MG63 (cell line): Measurements from ENCODE around the gene FNDC3B. TPM values are rescaled to one million over a fixed set of nuclear protein-coding genes. Genes with fewer than 3 reads are reported as not detected.
"Not testable (repeated sequence)": the region's sequence is repeated elsewhere in the genome, so short reads cannot be mapped to it uniquely, and the experiment has no call there.

Source experiments
- DNase-seq: peaks from one replicate; pipeline ENCODE4 v3.0.0-alpha.2; 2020
- H3K27me3 ChIP-seq: fragments of 250-450 bp; sonication (Bioruptor Pico); 2 replicates; pipeline ENCODE4 v1.5.1; 2020; ENCODE audit warnings: mild to moderate bottlenecking, moderate library complexity
- H3K36me3 ChIP-seq: fragments of 250-450 bp; sonication (Bioruptor Pico); 2 replicates; pipeline ENCODE4 v1.5.1; 2020; ENCODE audit warnings: mild to moderate bottlenecking, moderate library complexity
- H3K4me3 ChIP-seq: fragments of 250-450 bp; sonication (Bioruptor Pico); 2 replicates; pipeline ENCODE4 v1.5.1; 2020; ENCODE audit warnings: mild to moderate bottlenecking, moderate library complexity
- H3K9me3 ChIP-seq: fragments of 250-450 bp; sonication (Bioruptor Pico); 2 replicates; pipeline ENCODE4 v1.5.1; 2020; ENCODE audit warnings: mild to moderate bottlenecking, moderate library complexity
- total RNA-seq: library from RNA; depleted of rRNA; stranded (reverse); fragments of >200 nt; shearing (Covaris generic); gene quantifications from 2 replicates; pipeline ENCODE4 v1.2.3, GENCODE V29; 2014; ENCODE audit warnings: low replicate concordance

FNDC3B gene
- total RNA-seq, 1 experiment from 2014 or later, result 53.7 TPM

- Histone ChIP-seq H3K4me3 (no peak overlapping the region), H3K36me3 (peaks cover 30% of the 10 kb centered on the region), H3K27me3 (no peaks in the 10 kb centered on the region), H3K9me3 (no peaks in the 10 kb centered on the region)
- DNase-seq, result no peak
Measured at GRCh38 chr3:172235698-172236097, 196.3 kb downstream of the FNDC3B start.

DNA sequence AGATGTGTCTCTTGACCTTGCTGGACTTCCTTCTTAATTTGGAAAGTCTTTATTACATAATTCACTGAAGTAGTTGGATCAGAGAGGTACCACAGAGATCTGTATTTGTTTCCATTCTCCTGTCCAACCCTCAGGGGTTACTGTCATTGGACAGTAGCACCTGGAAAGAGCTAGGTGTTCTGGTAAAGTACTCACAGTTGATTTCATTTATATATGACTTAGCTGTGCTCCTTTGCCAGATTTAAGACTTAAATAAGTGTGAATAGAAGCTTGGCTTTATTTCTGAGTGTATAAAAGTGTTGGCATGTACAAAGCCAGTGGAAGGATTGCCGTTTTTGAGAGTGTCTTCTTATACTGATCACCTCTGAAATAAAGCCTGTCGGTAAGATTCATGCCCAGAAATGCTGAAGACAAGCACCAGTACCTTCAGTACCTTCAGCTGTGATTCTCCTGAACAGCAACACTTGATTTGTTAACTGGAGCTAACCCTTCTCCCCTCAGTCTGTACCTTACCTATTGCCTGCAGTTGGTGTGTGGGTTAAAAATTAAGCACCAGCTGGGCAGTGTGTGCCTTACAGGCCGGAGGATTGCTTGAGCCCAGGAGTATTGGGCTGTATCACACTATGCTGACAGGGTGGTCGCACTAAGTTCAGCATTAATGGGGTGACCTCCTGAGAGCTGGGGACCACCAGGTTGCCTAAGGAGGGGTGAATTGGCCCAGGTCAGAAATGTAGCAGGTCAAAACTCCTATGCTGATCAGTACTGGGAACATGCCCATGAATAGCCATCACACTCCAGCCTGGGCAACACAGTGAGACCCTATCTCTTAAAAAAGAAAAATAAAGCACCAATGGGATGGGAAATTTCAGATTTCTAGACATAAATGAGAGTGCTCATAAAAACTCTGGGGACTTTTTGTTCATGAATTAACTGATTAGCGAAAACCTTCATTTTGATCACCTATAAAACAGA, 197.7 kb downstream of the FNDC3B start:
- H3K27me3 ChIP-seq, result no peaks in the 10 kb centered on the region
- peaks cover 9% of the 10 kb centered on the region for H3K9me3 ChIP-seq
- DNase-seq, result no peak
- H3K4me3 ChIP-seq, result no peak overlapping the region
- peaks cover 37% of the 10 kb centered on the region for H3K36me3 ChIP-seq

- no peak for DNase-seq
- Histone ChIP-seq H3K36me3 (peaks cover 48% of the 10 kb centered on the region), H3K9me3 (peaks cover 9% of the 10 kb centered on the region), H3K27me3 (no peaks in the 10 kb centered on the region), H3K4me3 (no peak overlapping the region)
Measured at GRCh38 chr3:172238188-172238587, 198.8 kb downstream of the FNDC3B start.

GRCh38 chr3:172239218-172239790, 199.9 kb downstream of the FNDC3B start:
- Histone ChIP-seq H3K27me3 (no peaks in the 10 kb centered on the region), H3K9me3 (peaks cover 9% of the 10 kb centered on the region), H3K36me3 (peaks cover 56% of the 10 kb centered on the region), H3K4me3 (no peak overlapping the region)
- no peak for DNase-seq

GRCh38 chr3:172241405-172241804, 202.0 kb downstream of the FNDC3B start:
- H3K36me3 ChIP-seq, result peaks cover 60% of the 10 kb centered on the region
- peaks cover 9% of the 10 kb centered on the region for H3K9me3 ChIP-seq
- H3K4me3 ChIP-seq, result no peak overlapping the region
- no peak for DNase-seq
- no peaks in the 10 kb centered on the region for H3K27me3 ChIP-seq

GRCh38 chr3:172242471-172242870, 203.1 kb downstream of the FNDC3B start:
- not testable (repeated sequence) for H3K4me3 ChIP-seq, H3K27me3 ChIP-seq, H3K9me3 ChIP-seq, DNase-seq
- H3K36me3 ChIP-seq, result peaks cover 66% of the 10 kb centered on the region

GRCh38 chr3:172243376-172243775, 204.0 kb downstream of the FNDC3B start:
- H3K27me3 ChIP-seq, DNase-seq, H3K4me3 ChIP-seq, H3K9me3 ChIP-seq: not testable (repeated sequence)
- peaks cover 71% of the 10 kb centered on the region for H3K36me3 ChIP-seq

DNA sequence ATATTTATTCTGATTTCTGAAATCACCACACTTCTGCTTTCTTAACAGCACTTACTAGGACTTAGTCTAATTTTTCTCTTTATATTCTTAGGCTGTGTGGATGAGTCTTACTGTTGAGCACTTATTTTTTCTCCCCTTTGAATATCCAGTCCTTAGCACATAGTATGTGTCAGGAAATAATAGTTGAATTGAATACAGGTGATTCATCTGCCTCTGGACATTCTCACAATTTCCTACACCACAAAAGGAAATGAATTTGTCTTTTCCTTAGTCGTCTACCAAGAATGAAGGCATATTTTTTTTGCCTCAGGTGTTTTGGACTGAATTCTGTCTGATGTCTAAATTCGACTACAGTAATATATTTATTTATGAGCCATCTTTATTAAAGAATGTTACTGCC, 204.6 kb downstream of the FNDC3B start:
- Histone ChIP-seq H3K9me3 (peaks cover 9% of the 10 kb centered on the region), H3K27me3 (no peaks in the 10 kb centered on the region), H3K4me3 (no peak overlapping the region), H3K36me3 (peaks cover 68% of the 10 kb centered on the region)
- no peak for DNase-seq

- Histone ChIP-seq H3K9me3 (peaks cover 9% of the 10 kb centered on the region), H3K36me3 (peaks cover 63% of the 10 kb centered on the region), H3K27me3 (no peaks in the 10 kb centered on the region), H3K4me3 (no peak overlapping the region)
- no peak for DNase-seq
Measured at GRCh38 chr3:172245241-172245640, 205.9 kb downstream of the FNDC3B start.

DNA sequence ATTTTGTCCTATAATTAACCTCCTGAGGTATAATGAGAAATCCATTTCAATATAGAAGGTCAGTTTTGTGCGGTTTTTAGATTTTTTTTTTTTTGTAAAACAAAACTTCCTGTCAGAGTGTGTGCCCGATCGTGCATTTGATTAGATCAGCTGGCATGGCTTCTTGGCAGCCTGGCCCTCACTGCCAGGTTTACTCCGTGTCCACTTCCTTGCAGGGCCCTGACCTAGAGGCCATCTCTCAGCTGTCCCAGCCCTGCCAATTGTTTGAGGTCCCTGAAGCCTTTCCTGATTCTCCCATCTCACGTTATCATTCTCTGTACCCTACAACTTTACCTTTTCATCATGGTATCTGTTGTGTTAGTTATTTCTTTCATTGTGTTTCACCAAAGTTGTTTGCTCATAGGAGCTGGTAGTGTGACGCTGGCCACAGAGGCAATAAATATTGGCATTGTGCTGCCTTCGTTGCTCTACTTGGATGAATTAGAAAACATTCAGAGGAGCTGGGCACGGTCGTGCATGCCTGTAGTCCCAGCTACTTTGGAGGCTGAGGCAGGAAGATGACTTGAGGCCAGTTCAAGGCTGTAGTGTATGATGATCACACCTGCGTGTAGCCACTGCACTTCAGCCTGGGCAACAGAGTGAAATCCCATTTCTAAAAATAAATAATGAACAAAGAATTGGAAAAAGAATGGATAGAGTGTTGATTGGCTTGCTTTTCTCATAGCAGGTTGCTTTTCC, 206.9 kb downstream of the FNDC3B start:
- Histone ChIP-seq H3K9me3 (peaks cover 7% of the 10 kb centered on the region), H3K4me3 (no peak overlapping the region), H3K27me3 (no peaks in the 10 kb centered on the region), H3K36me3 (peaks cover 59% of the 10 kb centered on the region)
- DNase-seq, result no peak

DNA sequence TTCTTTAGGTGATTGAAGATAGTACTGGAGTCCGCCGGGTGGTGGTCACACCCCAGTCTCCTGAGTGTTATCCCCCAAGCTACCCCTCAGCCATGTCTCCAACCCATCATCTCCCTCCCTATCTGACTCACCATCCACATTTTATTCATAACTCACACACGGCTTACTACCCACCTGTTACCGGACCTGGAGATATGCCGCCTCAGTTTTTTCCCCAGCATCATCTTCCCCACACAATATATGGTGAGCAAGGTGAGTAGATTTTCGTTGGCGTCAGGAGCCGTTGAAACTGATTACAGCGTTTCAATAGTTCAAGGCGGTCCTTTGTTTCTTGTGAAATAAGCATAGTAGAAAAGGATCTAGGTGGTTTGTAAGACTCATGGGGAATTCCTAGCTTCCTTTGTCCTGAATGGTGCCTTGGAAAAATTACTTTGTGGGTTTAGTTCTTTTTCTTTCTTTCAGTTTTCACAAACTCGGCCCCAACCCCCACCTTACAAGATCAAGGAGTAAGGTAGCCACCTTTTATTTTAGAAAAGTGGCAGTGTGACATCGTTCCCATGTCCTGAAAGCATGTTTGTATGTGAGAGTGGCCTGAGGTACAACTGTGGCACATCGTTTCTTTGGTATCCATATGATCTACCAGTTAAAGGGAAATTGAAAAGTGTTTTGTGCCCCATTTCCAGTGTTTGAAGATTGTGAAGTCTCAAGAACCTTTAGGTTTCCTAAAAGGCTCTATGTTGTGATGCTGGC, 208.3 kb downstream of the FNDC3B start:
- Histone ChIP-seq H3K4me3 (no peak overlapping the region), H3K27me3 (no peaks in the 10 kb centered on the region), H3K36me3 (peaks cover 59% of the 10 kb centered on the region), H3K9me3 (no peaks in the 10 kb centered on the region)
- no peak for DNase-seq

DNA sequence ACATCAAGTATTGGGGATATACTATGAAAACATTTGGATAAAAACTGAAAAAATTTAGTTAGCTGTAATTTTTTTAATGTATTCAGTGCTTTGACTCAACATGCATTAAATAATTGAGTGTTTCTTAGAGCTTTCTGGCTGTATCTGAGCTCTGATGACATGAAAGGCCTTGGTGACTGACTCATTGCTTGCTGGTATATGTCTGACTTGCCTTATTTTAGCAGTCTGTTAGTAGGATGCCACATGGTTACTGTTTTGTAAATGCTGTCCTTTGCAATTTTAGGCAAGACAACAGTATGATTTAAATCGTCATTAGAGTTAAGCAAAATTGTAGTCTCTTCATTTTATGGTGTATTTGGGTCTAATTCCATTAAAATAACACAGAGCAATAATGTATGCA, 209.7 kb downstream of the FNDC3B start:
- H3K27me3 ChIP-seq, result no peaks in the 10 kb centered on the region
- no peak for DNase-seq
- peaks cover 52% of the 10 kb centered on the region for H3K36me3 ChIP-seq
- no peaks in the 10 kb centered on the region for H3K9me3 ChIP-seq
- H3K4me3 ChIP-seq, result no peak overlapping the region

GRCh38 chr3:172251211-172251610, 211.8 kb downstream of the FNDC3B start:
- H3K36me3 ChIP-seq, result peaks cover 68% of the 10 kb centered on the region

DNA sequence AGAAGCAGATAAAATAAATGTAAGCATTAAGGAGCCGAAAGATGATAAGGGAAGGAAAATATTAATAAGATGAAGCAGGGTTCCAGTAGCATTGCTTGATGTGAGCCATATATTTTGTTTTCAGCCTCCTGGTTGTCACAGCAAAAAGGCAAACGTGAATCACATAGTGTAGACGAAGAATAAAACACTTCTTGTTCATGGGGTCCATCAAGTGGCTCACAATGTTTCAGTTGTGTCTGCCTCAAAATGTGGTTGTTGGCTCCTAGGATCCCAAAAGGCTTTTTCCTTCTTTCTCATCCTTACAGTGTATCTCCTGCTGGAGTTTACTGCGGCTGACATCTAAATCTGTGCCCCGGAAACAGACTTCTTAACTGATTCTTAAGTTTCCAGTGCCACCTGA, 213.8 kb downstream of the FNDC3B start:
- H3K27me3 ChIP-seq, result no peaks in the 10 kb centered on the region
- no peaks in the 10 kb centered on the region for H3K9me3 ChIP-seq
- H3K36me3 ChIP-seq, result peaks cover 67% of the 10 kb centered on the region
- DNase-seq, result no peak
- no peak overlapping the region for H3K4me3 ChIP-seq

More at GRCh38 chr3:172251211-172251610, 211.8 kb downstream of the FNDC3B start:
- Histone ChIP-seq H3K27me3 (no peaks in the 10 kb centered on the region), H3K9me3 (no peaks in the 10 kb centered on the region), H3K4me3 (no peak overlapping the region)
- DNase-seq, result no peak

GRCh38 chr3:172254542-172254941, 215.2 kb downstream of the FNDC3B start:
- Histone ChIP-seq H3K4me3 (no peak overlapping the region), H3K9me3 (no peaks in the 10 kb centered on the region), H3K36me3 (peaks cover 66% of the 10 kb centered on the region), H3K27me3 (no peaks in the 10 kb centered on the region)
- DNase-seq, result no peak

GRCh38 chr3:172255321-172255720, 215.9 kb downstream of the FNDC3B start:
- peaks cover 71% of the 10 kb centered on the region for H3K36me3 ChIP-seq
- H3K9me3 ChIP-seq, DNase-seq, H3K4me3 ChIP-seq, H3K27me3 ChIP-seq: not testable (repeated sequence)
